ENCODE measurements around the gene ENGASE. TPM values are rescaled to one million over a fixed set of nuclear protein-coding genes. Genes with fewer than 3 reads are reported as not detected.

ENGASE gene
- total RNA-seq, 2 donors from 2014 or later, result 24.9 to 50.8 TPM

- 77 to 86% methylated on average over 10 to 12 of the region's 12 CpGs for WGBS, 2 donors
- TF ChIP-seq POLR2A (IDR thresholded peaks at IDR 0.05), result no peak
- TF ChIP-seq CTCF (IDR thresholded peaks at IDR 0.05), result no peak
- intact Hi-C loops (cut with DNase I), result no loop called here
- Histone ChIP-seq H3K4me3 (no peak overlapping the region), H3K4me1 (peaks cover 17% of the 10 kb centered on the region), H3K27me3 (no peaks in the 10 kb centered on the region), H3K9me3 (no peaks in the 10 kb centered on the region), H3K36me3 (replicated peaks in 1 of 2; ENCODE audit: insufficient read depth in 1 of 2, low read depth in 2 of 2) (peaks cover 0 to 14% of the 10 kb centered on the region in 2 donors), H3K27ac (no peak overlapping the region)
- ATAC-seq, result no peak
- no peak for DNase-seq
Observed at GRCh38 chr17:79077587-79077986, 3.0 kb downstream of the ENGASE start.

- H3K9me3 ChIP-seq, result no peaks in the 10 kb centered on the region
- ATAC-seq (no peak), DNase-seq (no peak)
- 90 to 95% methylated on average over 21 of the region's 21 CpGs for WGBS, 2 donors
- no peaks in the 10 kb centered on the region for H3K27me3 ChIP-seq
- H3K27ac ChIP-seq, result no peak overlapping the region
- intact Hi-C loops (cut with DNase I), result no loop called here
- H3K4me3 ChIP-seq, result no peak overlapping the region
- H3K4me1 ChIP-seq, result peaks cover 17% of the 10 kb centered on the region
- H3K36me3 ChIP-seq (replicated peaks in 1 of 2; ENCODE audit: insufficient read depth in 1 of 2, low read depth in 2 of 2), result peaks cover 0 to 17% of the 10 kb centered on the region in 2 donors
- TF ChIP-seq POLR2A (IDR thresholded peaks at IDR 0.05) (no peak), CTCF (IDR thresholded peaks at IDR 0.05) (no peak)
Observed at GRCh38 chr17:79078476-79079190, 4.0 kb downstream of the ENGASE start.

GRCh38 chr17:79079421-79080200, 5.0 kb downstream of the ENGASE start:
- Histone ChIP-seq H3K27me3 (no peaks in the 10 kb centered on the region), H3K27ac (no peak overlapping the region), H3K4me3 (no peak overlapping the region), H3K9me3 (no peaks in the 10 kb centered on the region), H3K4me1 (peaks cover 12% of the 10 kb centered on the region), H3K36me3 (replicated peaks in 1 of 2; ENCODE audit: insufficient read depth in 1 of 2, low read depth in 2 of 2) (peaks cover 0 to 18% of the 10 kb centered on the region in 2 donors)
- no peak for DNase-seq
- TF ChIP-seq POLR2A (IDR thresholded peaks at IDR 0.05) (no peak), CTCF (IDR thresholded peaks at IDR 0.05) (no peak)
- intact Hi-C loops (cut with DNase I), result no loop called here
- WGBS, 2 donors, result 91 to 93% methylated on average over 20 to 22 of the region's 22 CpGs
- no peak for ATAC-seq

GRCh38 chr17:79080349-79080748, 5.7 kb downstream of the ENGASE start:
- DNase-seq, result no peak
- TF ChIP-seq CTCF (IDR thresholded peaks at IDR 0.05), result no peak
- TF ChIP-seq POLR2A (IDR thresholded peaks at IDR 0.05), result no peak
- intact Hi-C loops (cut with DNase I), result no loop called here

More at GRCh38 chr17:79080349-79080748, 5.7 kb downstream of the ENGASE start:
- WGBS, 2 donors, result 93 to 94% methylated on average over 15 to 18 of the region's 18 CpGs
- no peak overlapping the region for H3K27ac ChIP-seq
- no peak for ATAC-seq
- no peaks in the 10 kb centered on the region for H3K27me3 ChIP-seq
- H3K4me1 ChIP-seq, result peaks cover 11% of the 10 kb centered on the region
- H3K4me3 ChIP-seq, result no peak overlapping the region
- H3K9me3 ChIP-seq, result no peaks in the 10 kb centered on the region
- H3K36me3 ChIP-seq (replicated peaks in 1 of 2; ENCODE audit: insufficient read depth in 1 of 2, low read depth in 2 of 2), result peaks cover 0 to 18% of the 10 kb centered on the region in 2 donors

Measured in body of pancreas (tissue), 4 donors.